Activated naive CD4-positive, alpha-beta T cell treated with anti-CD3 and anti-CD28 coated beads, Interleukin-2, amount 50 U/mL, for 72 hours (primary cell): ENCODE data around the gene ELP5. TPM values are rescaled to one million over a fixed set of nuclear protein-coding genes. Genes with fewer than 3 reads are reported as not detected.

Source experiments
- ATAC-seq, 2 donors: fragments of 150-1000 bp; cut with Tn5 transposase; 2 replicates each; pipeline ENCODE4 v1.10.0; 2021; ENCODE audit warnings: mild to moderate bottlenecking in 2 of 2, moderate library complexity in 2 of 2
- DNase-seq, 2 donors: peaks; one replicate each; pipeline ENCODE4 v3.0.0; 2021 to 2022; ENCODE audit warnings: low spot score in 2 of 2
- H3K27ac Mint-ChIP-seq, 2 donors: one replicate each; pipeline ENCODE4 v1.8.0; 2022; ENCODE audit warnings: mild to moderate bottlenecking in 2 of 2, mixed read lengths in 2 of 2
- H3K36me3 Mint-ChIP-seq, 2 donors: one replicate each; pipeline ENCODE4 v1.8.0; 2022; ENCODE audit warnings: mixed read lengths in 2 of 2
- H3K9me3 Mint-ChIP-seq, 2 donors: one replicate each; pipeline ENCODE4 v1.8.0; 2022; ENCODE audit warnings: mixed read lengths in 2 of 2
- total RNA-seq, 2 donors: library from RNA; stranded (reverse); gene quantifications; one replicate each; pipeline ENCODE4 v1.2.3, GENCODE V29; 2022

The ELP5 gene
- total RNA-seq, 2 donors from 2014 or later: 45.6 to 62.3 TPM

DNA sequence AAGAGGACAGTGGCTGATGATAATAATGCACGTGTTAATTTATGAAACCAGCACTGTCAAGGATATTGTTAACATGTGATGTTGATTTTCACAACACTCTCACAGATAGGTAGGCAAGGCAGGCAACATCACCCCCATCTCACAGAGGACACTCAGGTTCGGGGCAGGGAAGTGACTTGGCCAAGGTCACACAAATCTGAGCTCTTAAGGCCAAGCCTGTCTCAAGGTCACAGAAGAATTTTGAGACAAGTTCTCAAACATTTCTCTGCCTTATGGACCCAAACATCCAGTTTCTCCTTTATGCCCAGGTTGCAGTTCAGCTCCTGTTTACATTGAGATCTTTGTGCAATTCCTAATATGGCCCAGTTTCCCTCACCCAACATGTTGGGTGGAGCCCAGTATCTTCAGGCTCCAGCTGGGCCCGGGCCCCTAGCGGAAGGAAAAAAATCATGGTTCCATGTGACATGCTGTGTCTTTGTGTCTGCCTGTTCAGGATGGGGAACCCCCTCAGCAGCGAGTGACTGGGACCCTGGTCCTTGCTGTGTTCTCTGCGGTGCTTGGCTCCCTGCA is 30.8 kb downstream of the ELP5 start:
- DNase-seq (no peak), ATAC-seq (no peak)
- Mint-ChIP-seq H3K27ac (no peak overlapping the region), H3K36me3 (no peaks in the 10 kb centered on the region), H3K9me3 (no peaks in the 10 kb centered on the region)

DNA sequence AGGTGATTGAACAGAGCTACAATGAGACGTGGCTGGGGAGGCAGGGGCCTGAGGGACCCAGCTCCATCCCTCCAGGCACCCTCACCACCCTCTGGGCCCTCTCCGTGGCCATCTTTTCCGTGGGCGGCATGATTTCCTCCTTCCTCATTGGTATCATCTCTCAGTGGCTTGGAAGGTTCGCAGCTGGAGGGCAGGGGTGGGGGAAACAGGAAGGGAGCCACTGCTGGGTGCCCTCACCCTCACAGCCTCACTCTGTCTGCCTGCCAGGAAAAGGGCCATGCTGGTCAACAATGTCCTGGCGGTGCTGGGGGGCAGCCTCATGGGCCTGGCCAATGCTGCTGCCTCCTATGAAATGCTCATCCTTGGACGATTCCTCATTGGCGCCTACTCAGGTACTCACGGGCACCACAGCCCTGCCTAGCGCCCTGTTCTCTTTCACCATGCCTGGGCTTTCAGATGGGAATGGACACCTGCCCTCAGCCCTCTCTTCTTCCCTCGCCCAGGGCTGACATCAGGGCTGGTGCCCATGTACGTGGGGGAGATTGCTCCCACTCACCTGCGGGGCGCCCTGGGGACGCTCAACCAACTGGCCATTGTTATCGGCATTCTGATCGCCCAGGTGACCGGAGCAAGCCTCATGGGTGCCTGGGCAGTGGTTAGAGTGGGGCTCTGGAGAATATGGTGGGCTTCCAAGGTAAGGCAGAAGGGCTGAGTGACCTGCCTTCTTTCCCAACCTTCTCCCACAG is 31.6 kb downstream of the ELP5 start:
- no peak overlapping the region for H3K27ac Mint-ChIP-seq
- no peaks in the 10 kb centered on the region for H3K9me3 Mint-ChIP-seq
- H3K36me3 Mint-ChIP-seq: no peaks in the 10 kb centered on the region
- ATAC-seq (no peak), DNase-seq (no peak)

DNA sequence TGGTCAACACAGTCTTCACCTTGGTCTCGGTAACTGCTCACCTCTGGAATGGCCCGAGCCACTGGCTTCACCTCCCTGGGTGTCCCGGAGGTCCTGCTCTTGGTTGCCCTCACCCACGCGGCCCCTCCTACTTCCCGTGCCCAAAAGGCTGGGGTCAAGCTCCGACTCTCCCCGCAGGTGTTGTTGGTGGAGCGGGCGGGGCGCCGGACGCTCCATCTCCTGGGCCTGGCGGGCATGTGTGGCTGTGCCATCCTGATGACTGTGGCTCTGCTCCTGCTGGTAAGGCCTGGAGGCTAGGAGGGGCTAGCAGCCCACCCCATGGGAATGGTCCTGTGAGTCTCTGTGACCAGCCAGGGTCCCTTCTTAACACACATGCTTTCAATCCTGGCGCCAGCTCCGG is 32.9 kb downstream of the ELP5 start:
- Mint-ChIP-seq H3K9me3 (no peaks in the 10 kb centered on the region), H3K36me3 (no peaks in the 10 kb centered on the region), H3K27ac (no peak overlapping the region)
- ATAC-seq: no peak
- no peak for DNase-seq

DNA sequence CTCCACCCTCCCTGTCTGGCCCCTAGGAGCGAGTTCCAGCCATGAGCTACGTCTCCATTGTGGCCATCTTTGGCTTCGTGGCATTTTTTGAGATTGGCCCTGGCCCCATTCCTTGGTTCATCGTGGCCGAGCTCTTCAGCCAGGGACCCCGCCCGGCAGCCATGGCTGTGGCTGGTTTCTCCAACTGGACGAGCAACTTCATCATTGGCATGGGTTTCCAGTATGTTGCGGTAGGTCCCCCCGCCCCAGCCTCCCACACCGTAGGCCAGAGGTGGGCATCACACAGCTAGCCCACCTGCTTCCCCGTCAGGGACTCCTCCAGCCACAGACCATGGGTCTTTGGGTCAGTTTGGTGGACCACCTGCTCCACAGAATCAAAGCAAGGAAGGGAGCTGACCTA is 33.7 kb downstream of the ELP5 start:
- H3K27ac Mint-ChIP-seq: no peak overlapping the region
- no peak for DNase-seq
- no peaks in the 10 kb centered on the region for H3K9me3 Mint-ChIP-seq
- no peak for ATAC-seq
- H3K36me3 Mint-ChIP-seq: no peaks in the 10 kb centered on the region

DNA sequence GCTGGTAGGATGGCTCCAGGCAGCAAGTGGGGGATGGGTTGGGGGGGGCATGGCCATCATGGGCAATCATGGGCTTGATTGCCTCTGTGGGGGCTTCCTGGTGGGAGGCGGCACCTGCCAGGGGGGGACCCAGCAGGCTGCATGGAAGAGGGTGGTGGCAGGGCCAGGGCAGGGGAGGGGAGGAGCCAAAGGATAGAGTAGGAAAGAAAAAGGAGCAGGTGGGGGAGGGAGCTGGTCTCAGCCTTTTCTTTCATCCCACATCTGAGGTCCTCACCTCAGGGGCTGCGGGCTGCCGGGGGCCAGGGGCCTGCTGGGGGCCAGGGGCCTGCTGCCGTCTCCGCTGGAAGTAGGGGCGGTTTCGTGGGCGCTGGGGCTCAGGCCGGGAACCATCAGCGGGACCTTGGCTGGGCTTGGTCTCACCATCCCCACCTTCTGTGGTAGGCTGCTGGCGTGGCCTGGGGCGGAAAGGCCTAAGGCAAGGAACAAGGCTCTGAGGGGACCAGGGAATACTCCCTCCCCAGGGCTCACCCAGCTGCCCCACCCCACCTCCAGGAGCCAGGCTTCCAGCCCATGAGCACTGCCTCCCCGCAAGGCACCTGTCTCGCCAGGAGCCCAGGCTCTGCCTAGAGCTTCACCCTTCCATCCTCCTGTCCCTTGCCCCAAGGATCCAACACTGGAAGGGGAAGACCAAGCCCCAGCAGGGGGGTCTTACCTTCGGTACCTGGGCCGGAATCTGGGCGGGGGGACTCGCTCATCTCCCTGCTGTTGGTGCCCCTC is 37.4 kb downstream of the ELP5 start:
- Mint-ChIP-seq H3K36me3 (no peaks in the 10 kb centered on the region), H3K27ac (no peak overlapping the region), H3K9me3 (no peaks in the 10 kb centered on the region)
- ATAC-seq: no peak
- no peak for DNase-seq

DNA sequence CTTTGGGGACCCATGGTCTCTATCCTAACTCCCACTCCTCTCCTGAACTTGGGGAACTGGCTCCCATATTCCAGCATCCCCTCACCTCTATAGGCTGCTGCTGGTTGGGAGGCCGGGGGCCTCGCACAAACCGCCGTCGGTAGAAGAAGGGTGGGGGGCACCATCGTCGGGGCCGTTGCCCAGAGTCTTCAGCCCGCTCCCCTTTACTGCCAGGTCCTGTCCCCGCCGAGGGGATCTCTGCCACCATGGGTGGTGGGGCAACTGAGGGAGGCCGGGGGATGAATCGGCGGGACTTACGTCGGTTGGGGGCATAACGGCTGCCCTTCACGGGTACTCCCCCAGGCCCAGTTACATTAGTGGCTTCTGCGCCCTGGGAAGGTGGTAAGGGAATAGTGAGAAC is 38.2 kb downstream of the ELP5 start:
- H3K9me3 Mint-ChIP-seq: no peaks in the 10 kb centered on the region
- H3K36me3 Mint-ChIP-seq: peaks cover 0 to 1% of the 10 kb centered on the region in 2 donors
- DNase-seq (no peak), ATAC-seq (no peak)
- no peak overlapping the region for H3K27ac Mint-ChIP-seq

DNA sequence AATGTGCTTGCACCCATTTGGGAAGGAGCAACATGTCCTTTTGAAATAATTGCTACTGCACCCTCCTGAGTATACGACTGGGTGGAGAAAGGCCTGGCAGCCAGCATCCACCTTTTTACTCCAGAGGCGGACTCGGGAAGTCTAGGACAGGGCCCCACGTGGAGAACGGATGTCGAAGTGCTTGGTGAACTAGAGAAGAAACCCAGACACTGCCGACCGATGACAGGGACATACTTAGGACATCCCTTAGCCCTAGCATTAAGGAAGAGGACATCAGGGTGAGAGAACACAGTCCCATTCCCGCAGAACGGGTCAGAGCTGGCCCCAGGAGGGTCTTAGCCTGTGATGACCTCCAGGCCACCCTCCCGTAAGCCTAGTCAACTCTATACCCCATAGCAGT is 38.7 kb downstream of the ELP5 start:
- H3K27ac Mint-ChIP-seq: no peak overlapping the region
- DNase-seq: no peak
- ATAC-seq: no peak
- peaks cover 0 to 6% of the 10 kb centered on the region in 2 donors for H3K36me3 Mint-ChIP-seq
- H3K9me3 Mint-ChIP-seq: no peaks in the 10 kb centered on the region

DNA sequence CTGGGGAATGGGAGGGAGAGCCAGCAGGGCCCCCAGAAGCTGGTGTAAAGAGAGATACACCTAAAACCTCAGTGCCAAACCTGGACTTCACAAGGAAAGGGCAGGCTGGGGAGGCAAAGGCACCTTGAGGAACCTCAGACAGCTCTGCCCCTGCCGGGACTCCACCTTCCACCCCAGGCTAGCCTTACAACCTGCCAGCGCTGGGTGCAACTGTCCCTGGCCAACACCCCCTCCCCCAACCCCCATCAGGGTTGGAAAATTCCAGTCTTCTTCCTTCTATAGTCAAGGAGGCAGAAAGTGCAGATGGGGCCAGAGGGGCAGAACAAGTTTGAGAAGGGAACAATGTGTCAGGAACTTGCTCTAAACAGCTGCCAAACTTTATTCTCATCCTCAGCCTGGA is 40.2 kb downstream of the ELP5 start:
- no peak overlapping the region for H3K27ac Mint-ChIP-seq
- no peak for DNase-seq
- peaks cover 0 to 6% of the 10 kb centered on the region in 2 donors for H3K36me3 Mint-ChIP-seq
- ATAC-seq: no peak
- H3K9me3 Mint-ChIP-seq: no peaks in the 10 kb centered on the region

DNA sequence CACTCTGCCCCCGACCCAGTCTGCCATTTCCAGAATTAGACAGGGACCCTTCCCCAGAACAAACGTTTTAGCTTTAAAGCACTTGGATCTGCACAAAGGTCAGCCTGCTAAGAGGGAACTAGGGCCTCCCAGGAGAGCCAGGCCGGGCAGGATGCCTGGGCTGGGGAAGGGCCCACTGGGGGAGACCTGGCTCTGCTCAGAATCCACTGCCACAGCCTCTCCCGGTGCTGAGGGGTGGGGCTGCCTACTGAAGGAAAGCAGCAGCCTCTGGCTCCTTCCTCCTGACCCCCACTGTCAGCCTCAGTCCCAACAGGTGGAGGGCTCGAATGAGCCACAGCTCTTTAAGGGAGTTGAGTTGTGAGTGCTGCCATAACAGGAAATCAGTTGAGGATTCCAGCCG is 40.7 kb downstream of the ELP5 start:
- ATAC-seq (no peak), DNase-seq (no peak)
- Mint-ChIP-seq H3K27ac (no peak overlapping the region), H3K36me3 (peaks cover 0 to 6% of the 10 kb centered on the region in 2 donors), H3K9me3 (no peaks in the 10 kb centered on the region)

DNA sequence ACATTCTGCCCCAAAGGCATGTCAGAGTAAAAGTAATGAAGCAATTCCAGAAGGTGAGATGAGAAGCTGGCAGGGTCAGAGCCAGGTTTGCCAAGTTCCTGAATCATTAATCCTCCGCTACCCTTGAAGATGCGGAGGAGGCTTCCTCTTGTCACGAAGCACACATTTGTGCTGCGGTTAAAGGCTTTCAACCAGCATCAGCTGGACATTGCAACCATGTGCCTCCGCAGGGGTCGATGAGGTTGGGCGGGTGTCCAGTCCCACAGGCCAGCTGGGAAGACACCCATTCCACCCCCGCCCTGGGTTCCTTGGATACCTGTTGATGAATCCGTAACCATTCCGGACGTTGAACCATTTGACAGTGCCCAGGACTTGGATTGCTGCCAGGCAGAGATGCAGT is 41.1 kb downstream of the ELP5 start:
- ATAC-seq (no peak), DNase-seq (no peak)
- H3K36me3 Mint-ChIP-seq: peaks cover 0 to 6% of the 10 kb centered on the region in 2 donors
- no peaks in the 10 kb centered on the region for H3K9me3 Mint-ChIP-seq
- no peak overlapping the region for H3K27ac Mint-ChIP-seq

DNA sequence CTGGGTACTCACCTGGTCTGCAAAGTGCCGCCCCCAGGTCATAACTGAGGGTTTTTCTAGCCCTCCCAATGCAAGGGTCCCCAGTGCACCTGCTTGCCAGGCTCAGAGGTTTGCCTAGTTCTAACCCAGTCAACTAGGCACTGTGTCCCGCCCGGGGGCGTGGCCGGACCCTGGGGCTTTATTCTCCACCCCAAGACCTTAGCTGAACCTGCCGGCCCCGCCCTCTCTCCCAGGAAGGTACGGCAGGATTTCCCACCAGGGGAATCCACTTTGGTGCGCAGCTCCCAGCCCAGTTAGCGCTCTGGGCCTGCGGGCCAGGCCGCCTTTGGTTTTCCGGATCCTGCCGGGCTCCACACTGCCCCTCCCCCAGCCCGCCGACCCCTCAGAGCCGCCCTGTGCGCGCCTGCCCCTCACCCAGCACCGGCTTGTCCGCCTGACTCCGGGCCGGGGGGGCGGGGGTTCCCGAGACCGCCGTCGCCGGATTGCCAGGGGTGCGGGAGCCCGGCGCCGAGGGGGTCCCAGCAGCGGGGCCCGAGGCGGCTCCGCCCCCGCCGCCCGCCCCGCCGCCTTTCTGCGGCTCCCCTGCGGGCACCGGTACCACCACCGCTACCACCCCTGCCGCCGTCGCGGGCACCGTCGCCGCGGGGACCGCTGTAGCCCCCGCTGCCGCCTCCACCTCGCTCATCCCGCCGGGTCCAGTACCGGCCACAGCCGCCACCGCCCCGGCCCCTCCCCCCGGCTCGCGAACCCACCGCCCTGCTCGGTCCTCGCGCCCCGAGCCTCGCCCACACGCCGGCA is 42.0 kb downstream of the ELP5 start:
- ATAC-seq (no peak), DNase-seq (no peak)
- Mint-ChIP-seq H3K36me3 (peaks cover 0 to 6% of the 10 kb centered on the region in 2 donors), H3K9me3 (no peaks in the 10 kb centered on the region), H3K27ac (no peak overlapping the region)

DNA sequence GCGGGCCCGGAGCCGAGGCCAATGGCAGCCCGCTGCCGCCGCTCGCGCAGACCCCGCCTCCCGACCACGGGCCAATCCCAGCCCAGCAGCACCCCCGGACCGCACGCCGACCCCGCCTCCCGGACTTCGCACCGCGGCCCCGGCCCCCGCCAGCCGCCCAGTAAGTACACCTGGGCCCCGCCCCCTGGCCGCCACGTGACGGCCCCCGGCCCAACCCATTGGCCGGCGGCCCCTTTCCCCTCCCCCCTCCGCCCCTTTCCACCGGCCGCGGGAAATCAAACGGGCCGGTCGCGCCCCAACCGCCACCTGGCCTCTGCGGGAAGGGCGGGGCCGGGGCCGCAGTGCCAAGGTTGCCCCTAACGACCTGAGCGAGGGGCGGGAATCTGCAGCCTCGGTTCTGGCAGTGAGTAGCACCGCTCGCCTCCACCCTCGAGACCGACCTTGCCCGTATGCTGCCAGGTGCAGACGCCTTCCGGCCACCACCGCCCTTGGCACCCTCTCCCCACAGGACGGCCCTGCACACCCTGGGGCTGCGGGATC is 42.7 kb downstream of the ELP5 start, which contains the start of gene YBX2:
TSS of gene YBX2 (minus strand) at position 26 of the 540 bp plus-strand sequence. CDS start 139 bp downstream, outside the sequence.
- ATAC-seq (peak; percentile 65 to 88), DNase-seq (peak in 1 of 2 donors; percentile 80)
- peak within 1 kb of the TSS in 1 of 2 donors; percentile 90 for H3K27ac Mint-ChIP-seq
- H3K36me3 Mint-ChIP-seq: peaks cover 0 to 6% of the 10 kb centered on the region in 2 donors
- no peaks in the 10 kb centered on the region for H3K9me3 Mint-ChIP-seq

DNA sequence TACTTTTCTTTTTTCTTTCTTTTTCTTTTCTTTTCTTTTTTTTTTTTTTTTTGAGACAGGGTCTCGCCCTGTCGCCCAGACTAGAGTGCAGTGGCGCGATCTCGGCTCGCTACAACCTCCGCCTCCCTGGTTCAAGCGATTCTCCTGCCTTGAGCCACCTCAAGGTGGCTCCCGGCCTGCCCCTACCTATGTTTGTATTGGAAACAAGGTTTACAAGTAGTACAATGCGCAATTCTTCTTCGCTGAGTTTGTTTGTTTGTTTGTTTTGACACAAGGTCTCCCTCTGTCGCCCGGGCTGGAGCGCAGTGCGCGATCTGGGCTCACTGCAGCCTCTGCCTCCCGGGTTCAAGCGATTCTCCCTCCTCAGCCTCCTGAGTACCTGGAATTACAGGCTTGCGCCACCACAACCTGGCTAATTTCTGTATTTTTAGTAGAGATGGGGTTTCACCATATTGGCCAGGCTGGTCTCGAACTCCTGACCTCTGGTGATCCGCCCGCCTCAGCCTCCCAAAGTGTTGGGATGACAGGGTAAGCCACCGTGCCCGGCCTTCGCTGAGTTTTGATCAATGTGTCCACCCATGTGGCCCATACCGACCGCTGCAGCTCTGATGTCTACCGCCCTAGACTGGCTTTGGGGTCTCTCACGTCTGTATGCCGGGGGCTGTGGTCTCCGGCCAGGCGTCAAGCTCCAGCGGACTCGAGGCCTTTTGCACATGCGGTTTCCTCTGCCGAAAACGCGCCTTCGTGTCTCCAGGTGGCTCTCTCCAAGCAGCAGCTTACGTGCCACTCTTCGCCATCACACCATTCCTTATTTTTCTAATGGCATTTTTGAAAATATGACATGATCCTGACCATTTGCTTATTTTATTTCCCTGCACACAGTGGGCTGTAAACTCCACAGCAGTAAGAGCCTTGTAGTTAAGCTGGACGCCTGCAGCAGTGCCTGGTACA is 43.5 kb downstream of the ELP5 start:
- ATAC-seq (no peak), DNase-seq (no peak)
- peaks cover 0 to 6% of the 10 kb centered on the region in 2 donors for H3K36me3 Mint-ChIP-seq
- peak overlapping the region in 1 of 2 donors; percentile 90 for H3K27ac Mint-ChIP-seq
- H3K9me3 Mint-ChIP-seq: no peaks in the 10 kb centered on the region

DNA sequence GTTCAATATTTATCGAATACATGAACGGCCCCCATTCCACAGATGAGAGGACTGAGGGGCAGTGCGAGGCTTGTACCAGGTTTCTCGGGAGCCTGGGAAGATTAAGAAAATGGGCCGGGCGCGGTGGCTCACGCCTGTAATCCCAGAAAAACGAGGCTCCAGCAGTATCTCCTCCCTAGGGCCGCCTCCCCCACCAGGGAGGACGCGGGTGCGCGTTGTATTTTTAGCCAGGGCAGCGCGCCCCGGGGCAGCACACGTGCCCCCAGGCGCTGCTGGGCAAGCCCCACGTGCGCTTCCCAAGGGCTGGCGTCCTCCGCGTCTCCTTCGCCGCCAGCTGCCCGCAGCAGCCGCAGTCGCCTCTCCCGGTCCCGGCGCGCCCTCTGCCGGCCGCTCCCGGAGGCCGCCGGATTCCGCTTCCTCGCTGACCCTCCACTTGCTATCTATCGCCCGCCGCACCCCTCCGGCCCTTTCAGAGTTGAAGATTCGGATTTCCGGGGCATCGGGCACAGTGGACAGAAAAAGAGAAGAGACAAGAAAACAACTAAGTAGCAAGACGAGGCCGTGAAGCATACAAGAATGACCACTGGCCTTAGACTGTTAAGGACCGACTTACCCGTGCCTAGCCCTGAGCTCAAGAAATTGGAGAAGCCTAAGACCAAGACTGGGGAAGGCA is 44.3 kb downstream of the ELP5 start:
- Mint-ChIP-seq H3K27ac (no peak overlapping the region), H3K9me3 (no peaks in the 10 kb centered on the region), H3K36me3 (peaks cover 0 to 6% of the 10 kb centered on the region in 2 donors)
- ATAC-seq: peak; percentile 40 to 75
- DNase-seq: peak; percentile 81 to 86

DNA sequence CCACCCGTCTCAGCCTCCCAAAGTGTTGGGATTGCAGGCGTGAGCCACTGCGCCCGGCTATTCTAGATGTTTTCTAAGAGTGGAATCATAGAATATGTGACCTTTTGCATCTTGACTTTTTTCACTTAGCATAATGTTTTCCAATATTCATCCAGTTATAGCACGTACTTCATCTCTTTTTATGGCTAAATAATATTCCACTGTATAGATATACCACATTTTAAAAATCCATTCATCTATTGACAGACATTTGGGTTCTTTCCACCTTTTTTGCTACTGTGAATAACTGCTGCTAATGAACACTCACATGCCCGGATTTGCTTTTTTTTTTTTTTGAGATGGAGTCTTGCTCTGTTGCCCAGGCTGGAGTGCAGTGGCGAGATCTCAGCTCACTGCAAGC is 52.2 kb downstream of the ELP5 start:
- ATAC-seq (no peak), DNase-seq (no peak)
- Mint-ChIP-seq H3K36me3 (peaks cover 8 to 9% of the 10 kb centered on the region in 2 donors), H3K27ac (no peak overlapping the region), H3K9me3 (no peaks in the 10 kb centered on the region)
